GM19238 (cell line): ENCODE measurements around the gene FOXL2.

ENCODE experiments used
- DNase-seq: peaks from one replicate; pipeline ENCODE4 v3.0.0; 2011; ENCODE audit warnings: low spot score; ENCODE audit not compliant: insufficient read length

Gene FOXL2

DNA sequence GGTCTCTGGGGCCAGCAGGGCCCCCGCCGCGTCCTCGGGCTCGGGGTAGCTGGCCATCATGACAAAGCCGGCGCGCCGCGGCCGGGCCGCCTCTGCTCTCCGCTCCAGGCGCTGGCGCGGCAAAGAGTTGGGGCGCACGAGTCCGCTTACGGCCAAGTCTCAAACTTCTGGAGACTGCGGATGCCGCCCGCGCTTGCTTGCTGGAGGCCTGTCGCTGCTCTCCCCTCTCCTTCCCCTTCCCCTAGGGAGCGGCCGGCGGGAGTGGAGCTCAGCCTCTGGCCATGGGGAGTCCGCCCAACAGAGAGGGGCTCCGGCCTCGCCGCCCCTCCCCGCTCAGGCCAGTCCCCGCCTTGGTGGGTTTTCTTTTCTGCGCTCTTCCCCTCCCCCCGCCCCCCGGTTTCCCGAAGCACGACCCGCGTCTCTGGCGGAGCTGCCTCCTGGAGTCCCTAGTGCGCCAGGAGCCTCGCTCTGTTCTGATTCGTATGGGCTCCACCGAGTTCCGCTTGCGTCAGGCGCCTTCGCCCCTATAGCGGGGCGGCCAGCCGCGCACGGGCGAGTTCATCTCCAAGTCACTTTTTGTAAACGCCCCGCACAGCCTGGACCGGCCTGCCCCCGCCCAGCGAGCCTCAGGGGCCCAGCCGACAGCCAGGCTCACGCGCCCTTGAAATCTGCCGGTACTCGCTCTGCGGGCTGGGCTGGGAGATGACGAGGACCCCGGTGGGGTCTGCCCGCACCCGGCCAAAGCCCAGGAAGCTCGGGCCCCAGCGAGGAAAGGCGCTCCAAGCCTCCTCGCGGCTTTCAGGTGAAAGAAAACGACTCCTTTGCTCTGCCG, at the start of gene FOXL2, which contains the start of gene FOXL2NB:
FOXL2 (minus strand) TSS at position 475 of the 832 bp plus-strand sequence; CDS start at position 60, 415 bp downstream.
FOXL2NB (plus strand) TSS at position 555 of the 832 bp plus-strand sequence; CDS start at position 703, 148 bp downstream.
- DNase-seq = no peak

DNA sequence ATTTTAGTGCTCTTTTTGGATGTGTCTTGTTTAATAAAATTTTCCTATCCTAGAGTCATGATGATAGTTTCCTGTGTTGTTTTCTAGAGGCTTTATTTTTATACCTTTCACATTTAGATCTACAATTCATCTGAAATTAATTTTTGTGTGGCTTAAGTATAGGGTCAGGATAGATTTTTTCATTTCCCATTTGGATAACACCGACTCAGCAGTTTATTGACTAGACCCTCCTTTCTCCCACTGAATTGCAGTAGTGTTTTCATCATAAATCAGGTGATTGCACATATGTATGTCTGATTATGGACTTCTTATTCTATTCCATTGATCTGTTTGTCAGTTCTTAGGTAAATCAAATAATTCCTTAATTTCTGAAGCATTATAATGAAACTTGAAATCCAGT, 48.8 kb upstream of the FOXL2 start:
- DNase-seq = no peak

DNA sequence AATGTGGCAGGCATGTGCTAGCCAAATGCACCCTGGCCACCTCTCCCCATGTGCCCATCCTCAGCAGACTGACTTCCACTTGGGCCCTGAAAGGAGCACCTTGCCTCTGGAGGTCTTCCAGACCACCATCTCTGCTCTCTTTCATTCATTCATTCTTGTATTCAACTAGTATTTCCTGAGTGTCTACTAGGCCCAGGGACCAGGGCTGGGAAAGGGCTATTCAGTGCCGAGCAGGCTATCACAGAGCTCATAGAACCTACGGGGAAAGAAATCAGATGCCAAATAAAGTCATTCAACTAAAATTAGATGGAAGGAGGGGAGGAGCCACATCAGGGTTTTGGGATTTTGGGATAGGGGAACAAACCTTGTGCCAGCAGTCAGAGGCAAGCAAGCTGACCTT, 40.2 kb upstream of the FOXL2 start:
- no peak for DNase-seq

DNA sequence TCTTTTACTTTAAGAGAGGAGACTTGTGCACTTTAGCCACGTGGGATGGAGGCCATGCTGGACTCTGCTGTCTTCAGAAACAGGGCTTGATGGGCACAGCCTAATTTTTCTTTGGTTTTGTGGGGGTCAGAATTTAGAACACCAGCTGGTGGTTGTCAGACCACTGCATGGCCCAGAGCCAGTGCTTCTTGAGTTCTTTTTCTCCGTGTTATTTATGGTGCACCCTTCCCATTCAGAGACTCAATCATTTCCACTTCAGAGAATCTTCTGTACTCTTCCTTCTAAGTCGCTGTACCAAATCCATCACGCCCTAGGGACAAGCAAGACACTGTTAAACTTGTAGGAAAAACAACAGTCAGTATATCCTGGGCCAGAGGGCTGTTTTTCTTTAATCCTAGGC, 39.0 kb upstream of the FOXL2 start:
- no peak for DNase-seq

DNA sequence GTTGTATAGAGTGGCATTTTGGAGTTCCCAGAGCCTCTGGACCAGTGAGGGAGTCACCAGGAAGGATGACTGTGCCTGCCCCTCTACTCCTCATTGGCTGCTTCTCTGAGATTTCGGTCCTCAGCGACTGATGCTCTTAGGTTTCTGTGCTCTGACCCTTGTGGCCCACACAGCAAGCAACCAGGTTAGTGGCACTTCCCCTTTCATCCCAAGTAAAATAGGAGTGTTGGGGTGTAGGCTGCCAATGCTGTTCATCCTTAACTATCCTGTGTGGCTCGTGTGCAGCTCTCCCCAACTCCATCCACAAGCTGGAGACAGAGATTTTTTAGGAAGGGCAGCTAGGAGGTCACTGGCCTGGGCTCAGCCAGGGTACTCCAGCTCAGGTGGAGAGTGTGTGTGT, 37.9 kb upstream of the FOXL2 start:
- DNase-seq = no peak

DNA sequence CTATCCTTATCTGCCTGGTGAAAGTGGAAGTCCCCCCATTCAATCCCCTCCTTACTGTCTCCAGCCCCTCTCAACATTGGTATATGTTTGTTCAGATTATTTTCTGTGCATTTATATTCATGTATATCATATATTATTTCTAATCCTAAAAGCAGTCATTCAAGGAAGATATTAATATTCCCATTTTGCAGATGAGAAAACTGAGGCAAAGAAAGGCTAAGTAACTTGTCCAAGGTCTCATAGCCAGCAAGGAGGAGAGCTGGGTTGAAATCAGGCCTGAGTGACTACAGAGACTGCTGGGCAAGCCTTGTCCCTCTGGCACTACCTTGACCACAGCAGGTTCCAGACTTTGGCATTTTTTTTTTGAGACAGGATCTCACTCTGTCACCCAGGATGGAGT, 29.1 kb upstream of the FOXL2 start:
- no peak for DNase-seq

DNA sequence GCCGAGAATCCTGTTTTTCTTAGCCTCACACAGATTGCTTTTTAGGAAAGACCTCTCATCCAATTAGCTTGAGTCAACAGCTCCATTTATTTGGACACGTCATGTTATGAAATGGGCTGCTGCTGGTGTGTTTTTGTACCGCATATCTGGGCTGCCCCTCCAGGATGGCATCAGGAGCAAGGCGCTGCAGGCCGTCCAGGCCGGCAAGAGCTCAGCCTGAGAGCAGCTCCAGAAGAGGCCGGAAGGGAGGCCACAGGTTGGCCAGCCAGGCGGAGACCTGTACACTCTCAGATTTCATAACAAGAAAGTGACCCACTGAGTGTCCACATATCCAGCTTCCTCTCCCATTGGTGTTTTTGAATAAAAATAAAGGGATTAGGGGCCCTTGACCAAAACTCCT, 28.4 kb upstream of the FOXL2 start:
- no peak for DNase-seq

DNA sequence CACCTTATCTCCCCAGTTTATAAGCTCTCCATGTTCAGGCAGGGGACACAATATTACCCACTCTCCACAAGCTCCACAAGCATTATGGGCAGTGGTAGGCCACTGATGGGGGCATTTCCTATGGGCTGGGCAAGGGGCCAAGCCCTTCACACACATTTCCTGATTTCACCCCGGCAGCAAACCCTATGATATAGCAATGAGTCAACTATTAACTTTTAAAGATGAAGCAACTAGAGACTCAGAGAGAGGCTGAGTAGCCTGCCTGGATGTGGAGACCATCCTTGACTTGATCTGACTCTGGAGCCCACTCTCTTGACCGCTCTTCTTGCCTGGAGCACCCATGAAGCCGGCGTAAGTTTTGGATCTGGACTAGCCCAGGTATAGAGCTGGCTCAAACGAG, 27.5 kb upstream of the FOXL2 start:
- DNase-seq = no peak

DNA sequence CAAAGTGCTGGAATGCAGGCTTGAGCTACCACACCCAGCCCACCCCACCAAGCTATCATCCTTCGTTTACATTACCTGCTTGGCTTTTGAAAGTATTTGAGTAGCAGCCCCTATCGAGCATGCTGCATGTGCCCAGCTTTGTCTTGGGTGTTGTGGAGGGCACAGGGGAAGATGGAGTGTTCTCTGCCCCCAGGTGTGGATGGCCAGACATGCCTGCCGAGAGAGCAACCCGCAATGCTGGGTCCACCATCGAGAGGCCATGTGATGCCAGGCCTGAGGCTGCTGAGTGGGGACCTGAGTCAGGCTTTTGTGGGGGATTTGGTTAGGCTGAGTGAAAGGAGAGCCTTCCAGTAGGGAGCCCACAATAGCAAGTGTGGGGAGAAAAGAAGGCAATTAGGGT, 26.0 kb upstream of the FOXL2 start:
- DNase-seq = no peak

DNA sequence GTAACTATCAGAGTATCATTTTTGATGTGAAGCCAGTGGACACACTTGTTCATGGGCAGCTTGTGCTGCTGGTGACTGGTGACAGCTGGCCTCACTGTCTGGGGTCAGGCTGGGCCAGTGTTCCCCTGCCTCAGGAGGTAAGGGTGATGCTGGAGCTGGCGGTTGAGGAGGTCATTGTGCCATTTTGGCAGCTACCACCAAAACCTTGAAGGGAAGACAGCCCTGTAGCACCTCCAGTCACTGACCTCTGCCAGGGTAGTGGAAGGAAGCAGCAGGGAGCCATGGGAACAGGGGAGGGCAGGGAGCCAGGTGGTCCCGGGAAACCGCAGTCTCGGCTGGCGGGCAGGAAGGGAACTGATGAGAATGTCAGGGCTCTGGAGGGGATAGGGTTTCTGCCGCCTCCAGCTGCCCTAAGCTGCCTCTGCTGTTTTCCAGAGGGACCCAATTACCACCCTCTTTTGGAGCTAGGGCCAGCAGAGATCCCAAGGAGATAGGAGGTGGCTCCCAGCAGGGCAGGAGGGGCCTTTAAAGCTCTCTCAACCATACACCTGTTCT, 24.9 kb upstream of the FOXL2 start:
- no peak for DNase-seq

DNA sequence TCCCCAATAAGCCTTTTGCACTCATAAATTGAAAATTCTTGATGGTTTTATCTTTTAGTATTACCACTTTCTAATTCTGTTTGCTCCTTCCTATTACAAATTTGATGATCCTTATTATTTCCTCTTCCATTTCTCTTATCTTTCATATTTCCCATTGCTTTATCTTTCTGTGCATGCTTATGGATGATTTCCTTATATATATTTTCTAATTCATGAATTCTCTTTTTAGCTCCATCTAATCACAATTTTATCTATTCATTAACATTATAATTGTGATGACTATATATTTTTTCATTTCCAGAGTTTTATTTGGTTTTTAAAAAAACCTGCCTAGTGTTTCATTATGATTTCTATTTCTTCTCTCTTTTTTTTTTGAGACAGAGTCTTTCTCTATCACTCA, 18.0 kb upstream of the FOXL2 start:
- no peak for DNase-seq

DNA sequence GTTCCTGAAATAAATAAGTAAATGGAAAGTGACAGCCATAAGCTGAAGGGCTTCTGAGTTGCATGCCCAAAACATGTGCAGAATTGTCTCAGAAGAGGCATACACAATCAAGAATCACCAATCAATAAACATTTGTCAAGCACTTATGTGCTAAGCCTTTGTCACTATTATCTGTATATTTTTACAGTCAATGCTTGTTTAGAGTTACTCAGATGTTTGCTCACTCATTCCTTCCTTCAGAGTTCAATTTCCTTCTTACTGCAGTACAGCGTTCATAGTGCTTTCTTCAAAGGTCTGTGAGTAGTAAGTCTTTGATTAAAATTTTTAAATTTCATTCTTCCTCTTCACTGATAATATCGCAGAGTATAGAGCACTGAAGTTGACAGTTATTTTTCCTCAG, 17.3 kb upstream of the FOXL2 start:
- DNase-seq = no peak

DNA sequence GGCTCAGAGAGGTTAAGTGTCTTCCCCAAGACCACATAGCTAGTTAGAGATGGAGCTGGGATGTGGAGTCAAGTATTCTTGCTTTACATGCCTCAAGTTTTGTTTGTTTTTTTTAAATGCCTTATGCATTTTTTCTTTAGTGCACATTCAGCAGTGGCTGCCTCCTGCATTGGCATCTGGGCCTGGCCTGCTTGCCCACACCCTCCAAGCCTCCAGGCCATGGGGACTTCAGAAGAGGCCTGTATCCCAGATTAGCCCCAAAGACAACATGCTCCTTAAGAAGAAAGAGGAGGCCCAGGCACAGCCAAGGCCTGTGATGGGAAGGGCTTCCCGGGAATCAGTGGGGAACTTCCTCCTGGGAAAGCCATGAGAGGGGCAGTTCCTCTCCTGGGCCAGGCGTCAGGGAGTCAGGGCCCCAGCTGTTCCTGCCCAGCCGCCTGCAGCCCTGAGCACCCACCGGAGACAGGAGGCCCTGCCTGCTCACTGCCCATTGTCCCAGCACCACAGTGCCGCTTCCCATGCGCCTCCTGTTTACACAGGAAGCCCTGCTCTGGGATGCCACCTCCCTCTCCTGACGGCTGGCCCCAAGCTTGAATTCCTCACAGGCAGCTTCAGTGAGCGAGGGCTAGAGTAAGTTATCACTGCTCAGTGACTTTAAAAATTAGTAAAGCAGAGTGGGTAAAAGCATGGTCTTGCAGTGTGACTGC, 16.1 kb upstream of the FOXL2 start:
- no peak for DNase-seq

DNA sequence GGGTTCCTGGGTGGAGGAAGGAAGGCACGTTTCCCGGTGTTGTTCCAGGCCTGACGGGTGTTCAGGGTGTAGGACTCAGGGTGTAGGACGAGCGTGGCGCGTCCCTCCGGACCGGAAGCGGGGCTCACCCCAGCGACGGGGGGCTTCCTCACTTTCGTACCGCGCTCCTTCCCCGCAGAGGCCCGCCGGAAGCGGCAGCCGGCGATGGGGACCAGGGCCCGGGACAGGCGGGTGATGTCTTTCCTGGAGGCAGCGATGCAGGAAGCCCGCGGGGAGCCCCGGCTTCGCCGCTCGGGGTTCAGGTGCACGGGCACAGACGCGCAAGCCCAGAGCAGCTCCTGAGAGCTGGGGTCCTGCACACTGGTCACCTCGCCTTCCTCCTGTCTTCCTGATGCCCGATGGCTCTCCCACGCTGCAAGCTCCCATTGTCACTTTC, 13.5 kb upstream of the FOXL2 start:
- DNase-seq = no peak

DNA sequence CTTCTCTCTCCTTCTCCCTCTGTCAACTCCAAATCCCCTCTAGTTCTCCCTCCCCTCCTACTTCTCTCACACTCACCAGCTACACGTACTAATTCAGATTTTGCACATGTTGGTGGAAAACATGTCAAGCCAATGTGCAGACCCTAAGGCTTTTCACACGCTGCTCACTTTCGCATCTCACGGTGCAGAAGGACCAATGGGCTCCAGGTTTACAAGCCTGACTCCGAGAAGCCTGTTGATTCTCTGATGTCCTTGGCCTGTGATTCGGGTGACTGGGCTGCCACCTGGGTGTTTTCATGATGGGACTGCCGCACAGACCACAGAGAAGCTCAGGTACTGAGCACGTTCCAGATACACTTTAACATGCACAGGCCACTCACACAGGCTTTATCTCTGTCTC, 3.8 kb upstream of the FOXL2 start:
- DNase-seq = no peak

DNA sequence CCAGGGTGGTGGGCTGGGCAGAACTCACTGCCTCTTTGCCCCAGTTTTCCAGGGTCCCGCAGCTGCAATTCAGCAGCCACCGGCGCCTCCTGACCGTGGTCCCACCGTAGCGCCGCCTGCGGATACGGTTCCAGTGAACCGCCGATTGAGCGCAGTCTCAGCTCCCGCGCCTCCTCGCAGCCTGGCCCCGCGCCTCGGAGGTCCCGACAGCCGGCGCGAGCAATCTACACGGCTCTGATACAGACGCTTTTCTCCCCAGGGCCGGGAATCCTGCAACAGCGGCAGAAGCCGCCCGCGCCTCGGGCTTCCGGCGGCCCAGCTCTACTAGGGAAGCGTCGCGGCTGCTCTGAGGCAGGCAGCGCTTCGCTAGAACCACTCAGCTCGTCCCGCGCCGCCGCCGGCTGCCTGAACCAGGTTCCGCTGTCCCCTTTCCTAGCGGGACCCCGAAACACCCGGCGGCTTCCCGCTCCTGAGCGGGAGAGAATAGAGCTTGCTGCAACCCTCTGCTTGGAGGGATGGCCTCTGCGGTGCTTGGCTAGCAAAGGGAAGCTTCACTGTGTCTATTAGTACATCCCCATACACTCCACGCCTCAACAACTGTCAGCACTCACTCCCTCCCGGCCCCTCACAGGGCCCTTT, 3.2 kb upstream of the FOXL2 start:
- no peak for DNase-seq

DNA sequence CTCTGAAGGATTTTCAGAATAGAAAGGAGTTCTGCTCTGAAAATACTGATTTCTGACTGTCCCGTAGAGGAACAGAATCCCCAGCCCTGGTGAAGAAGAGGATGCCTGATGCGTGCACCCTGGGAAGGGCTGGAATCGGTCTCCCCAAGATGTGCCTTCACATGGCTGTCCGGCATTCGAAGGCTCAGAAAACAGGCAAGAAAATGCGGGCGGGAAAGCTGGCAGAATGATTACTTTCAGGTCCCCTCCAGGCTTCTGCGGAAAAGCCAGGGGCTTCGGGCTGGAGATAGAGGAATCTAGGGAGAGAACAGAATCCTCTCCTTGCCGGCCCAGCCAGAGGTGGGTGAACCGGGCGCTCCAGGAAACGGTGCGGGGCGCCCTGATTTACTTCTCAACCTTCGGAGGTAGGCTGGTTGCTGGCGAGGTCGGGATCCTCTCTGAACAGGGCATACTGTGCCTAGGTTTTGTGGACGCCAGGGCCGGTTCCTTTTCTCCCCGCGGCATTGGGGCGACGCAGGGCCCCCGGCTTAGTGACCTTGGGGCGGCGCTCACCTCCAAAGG, 2.6 kb upstream of the FOXL2 start:
- DNase-seq = no peak

DNA sequence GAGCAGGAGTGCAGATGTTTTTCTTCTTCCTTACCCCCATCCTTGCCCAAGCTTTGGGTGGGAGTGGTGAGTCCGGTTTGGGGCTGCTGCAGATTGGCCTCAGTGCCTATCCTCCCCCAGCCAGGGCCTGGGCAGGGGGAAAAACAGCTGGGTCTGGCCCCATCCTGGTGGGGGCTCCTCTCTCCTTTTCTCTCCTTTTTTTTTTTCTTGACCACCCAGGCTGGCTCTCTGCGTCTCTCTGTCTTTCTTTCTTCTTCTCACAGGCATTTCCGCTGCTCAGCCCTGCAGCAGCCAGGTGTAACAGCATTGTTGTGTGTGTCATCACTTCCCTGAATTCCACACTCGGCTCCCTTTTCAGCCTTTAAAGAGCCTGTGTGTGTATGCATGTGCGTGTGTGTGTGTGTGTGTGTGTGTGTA, 2.1 kb upstream of the FOXL2 start:
- no peak for DNase-seq

DNA sequence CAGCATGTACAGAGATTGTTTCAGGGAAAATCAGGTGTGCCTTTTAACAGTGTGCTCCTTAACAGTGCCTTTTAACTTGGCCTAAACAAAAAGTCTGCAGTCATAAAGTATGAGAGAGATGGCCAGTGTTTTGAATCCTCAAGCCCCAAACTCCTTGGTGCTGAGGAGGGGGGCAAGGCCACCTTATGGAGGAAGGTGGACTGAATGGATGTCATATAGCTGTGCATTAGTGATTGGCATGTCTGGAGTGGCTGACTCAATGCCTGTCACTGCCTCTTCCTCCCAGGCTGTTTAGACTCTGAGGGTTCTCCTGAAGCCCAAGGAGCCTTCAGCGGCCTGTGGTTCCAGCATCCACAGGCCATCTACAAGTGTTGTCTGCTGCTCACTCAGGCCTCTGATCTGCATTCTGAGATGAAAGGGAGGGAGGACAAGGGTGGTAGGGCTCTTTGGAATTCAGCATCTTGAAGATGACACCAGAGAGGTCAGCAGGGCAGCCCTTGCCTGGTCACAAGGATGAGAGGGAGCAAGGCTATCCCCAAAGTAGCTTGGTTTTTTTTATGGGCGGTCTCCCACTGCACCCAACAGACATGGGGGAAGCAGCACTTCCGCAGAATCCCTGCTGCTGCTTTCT, 1.5 kb upstream of the FOXL2 start:
- no peak for DNase-seq

DNA sequence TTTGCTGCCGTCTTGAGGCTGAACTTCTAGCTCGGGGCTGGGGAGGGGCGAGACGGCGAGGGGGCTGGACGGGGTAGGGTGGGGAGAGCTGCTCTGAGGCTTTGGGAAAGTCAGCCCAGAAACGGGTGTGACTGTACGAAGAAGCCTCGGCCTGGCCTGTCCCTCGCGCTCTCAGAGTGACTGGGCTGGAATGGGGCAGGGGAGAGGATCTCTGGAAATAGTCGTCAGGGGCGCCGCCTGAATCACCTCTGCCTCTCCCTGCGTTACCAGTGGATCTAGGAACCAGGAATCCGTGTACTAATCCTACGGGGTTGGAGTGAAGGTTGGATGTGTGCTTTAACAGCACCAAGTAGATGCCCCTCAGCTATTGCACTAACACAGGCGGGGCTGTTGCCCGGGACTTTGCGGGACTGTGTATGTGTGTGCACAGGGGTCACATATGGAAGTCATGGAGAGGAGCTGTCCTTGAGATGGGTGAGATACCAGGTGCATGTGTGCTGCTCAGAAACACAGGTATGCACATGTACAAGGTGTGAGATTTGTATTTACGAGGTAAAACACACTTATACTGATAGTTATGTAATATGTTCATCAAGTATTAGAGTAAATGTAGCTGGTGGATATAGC, 671 bp upstream of the FOXL2 start:
- DNase-seq = no peak
